Measurements from ENCODE around the gene KREMEN1. TPM values are rescaled to one million over a fixed set of nuclear protein-coding genes. Genes with fewer than 3 reads are reported as not detected.
A peak's percentile ranks its signal among the peaks of the same experiment; 100 is the strongest.

The KREMEN1 gene
- total RNA-seq, 1 donor from 2014 or later, result 5.8 TPM

DNA sequence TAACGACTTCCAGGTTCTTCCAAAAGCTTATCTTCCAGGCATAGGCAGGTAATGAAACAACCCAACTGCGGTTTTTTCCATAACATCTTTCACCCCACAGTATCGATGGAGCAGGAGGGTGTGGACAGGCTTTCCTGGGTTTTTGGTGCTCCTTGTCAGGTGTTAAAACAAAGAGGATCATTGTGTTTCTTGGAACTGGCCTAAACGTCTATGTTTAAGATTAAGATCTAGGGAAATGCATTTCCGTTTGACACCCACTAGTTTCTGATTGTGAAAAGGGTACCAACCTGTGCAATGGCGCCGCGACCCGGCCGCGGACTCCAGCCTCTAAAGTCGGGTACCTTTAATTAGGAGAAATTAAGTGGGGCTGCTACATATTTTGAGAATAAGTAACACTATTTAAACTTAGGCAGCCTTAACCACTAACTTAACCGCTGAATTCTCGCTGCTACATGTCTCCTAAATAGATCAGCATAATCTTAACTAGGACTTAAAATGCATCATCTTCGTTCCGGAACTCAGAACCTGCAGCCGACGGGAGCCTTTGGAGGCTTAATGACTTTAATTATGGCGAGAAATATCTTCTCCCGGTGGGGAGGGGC is 42.7 kb upstream of the KREMEN1 start:
- H3K4me3 ChIP-seq (ENCODE audit: low read depth, low read length), result peak overlapping the region; percentile 34
- TF ChIP-seq, protein P1, sequence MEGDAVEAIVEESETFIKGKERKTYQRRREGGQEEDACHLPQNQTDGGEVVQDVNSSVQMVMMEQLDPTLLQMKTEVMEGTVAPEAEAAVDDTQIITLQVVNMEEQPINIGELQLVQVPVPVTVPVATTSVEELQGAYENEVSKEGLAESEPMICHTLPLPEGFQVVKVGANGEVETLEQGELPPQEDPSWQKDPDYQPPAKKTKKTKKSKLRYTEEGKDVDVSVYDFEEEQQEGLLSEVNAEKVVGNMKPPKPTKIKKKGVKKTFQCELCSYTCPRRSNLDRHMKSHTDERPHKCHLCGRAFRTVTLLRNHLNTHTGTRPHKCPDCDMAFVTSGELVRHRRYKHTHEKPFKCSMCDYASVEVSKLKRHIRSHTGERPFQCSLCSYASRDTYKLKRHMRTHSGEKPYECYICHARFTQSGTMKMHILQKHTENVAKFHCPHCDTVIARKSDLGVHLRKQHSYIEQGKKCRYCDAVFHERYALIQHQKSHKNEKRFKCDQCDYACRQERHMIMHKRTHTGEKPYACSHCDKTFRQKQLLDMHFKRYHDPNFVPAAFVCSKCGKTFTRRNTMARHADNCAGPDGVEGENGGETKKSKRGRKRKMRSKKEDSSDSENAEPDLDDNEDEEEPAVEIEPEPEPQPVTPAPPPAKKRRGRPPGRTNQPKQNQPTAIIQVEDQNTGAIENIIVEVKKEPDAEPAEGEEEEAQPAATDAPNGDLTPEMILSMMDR (IDR thresholded peaks at IDR 0.05; ENCODE audit: insufficient read depth, low read length, severe bottlenecking), result no peak
- H3K36me3 ChIP-seq (ENCODE audit: control insufficient read depth, insufficient read depth, low read length), result no peaks in the 10 kb centered on the region
- H3K27me3 ChIP-seq (ENCODE audit: control insufficient read depth, insufficient read depth, low read length), result no peaks in the 10 kb centered on the region
- no peak for FAIRE-seq
- DNase-seq (ENCODE audit: low read depth), result peak; percentile 42

DNA sequence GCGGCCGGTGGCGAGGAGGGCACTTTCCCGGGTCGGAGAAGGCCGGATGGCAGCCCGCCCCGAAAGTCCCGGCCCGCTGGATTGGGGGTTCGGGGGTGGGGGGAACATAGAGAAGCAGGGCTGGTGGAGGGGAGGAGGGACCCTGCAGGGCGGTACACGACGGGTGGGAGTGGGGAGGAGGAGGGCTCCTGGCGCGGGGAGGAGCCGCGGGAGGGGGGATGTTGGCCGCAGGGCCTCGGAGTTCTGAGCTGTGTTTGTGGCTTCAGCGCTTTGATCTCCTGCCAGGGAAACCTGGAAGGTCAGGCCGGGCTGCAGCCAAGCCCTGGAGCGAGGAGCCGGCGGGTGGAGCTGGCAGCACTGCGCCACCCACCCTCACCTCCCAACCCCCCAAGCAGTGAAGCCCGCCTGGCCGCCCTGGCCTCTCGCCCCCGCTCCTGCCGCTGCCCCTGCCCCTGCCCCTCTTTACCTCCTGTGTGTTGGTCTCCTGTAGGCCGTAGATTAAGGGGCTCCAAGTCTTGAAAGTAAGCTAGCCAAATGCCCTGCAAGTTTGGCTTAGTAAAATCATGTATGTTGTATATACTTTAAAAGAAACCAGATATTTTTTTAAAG is 42.1 kb upstream of the KREMEN1 start:
- TF ChIP-seq, protein P1 (IDR thresholded peaks at IDR 0.05; ENCODE audit: insufficient read depth, low read length, severe bottlenecking), result no peak
- no peaks in the 10 kb centered on the region for H3K27me3 ChIP-seq (ENCODE audit: control insufficient read depth, insufficient read depth, low read length)
- DNase-seq (ENCODE audit: low read depth) (peak; percentile 27), FAIRE-seq (no peak)
- H3K4me3 ChIP-seq (ENCODE audit: low read depth, low read length), result peak overlapping the region; percentile 34
- no peaks in the 10 kb centered on the region for H3K36me3 ChIP-seq (ENCODE audit: control insufficient read depth, insufficient read depth, low read length)

DNA sequence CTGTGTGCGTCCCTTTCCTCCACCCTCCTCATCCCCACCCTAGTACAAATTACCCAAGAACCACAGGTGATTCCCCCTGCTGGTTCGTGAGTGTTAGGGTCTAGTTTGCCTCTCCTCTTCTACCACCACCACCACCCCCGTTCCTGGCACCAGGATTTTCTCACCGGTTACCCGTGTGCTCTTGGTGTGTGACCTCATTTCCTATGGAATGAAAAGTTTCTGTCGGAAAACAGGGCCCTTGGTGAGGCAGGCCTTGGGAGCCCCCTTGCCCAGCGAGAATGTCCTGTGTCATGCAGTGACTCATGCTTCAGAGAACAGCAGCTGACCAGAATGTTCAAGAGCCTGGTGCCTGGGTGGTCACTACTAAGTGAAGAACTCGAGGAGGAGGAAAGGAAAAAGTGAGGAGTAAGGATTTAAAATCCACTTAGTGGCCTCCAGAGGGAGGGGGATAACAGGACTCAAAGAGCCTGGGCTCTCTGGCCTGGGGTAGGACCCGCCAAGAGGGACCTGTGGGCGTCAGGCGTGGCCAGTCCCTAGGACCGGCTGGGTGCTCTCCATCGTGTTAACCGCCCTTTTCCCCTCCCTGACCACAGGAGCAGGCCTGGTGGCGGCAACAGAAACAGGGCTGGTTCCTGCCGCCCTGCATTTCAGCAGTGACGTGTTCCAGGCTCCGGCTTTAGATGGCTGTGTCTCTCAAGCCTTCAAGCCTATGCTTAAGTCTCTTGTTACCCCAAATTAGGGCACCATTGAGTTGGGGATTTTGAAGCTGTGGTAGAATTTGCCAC is 41.4 kb upstream of the KREMEN1 start:
- no peaks in the 10 kb centered on the region for H3K36me3 ChIP-seq (ENCODE audit: control insufficient read depth, insufficient read depth, low read length)
- peak; percentile 70 for DNase-seq (ENCODE audit: low read depth)
- FAIRE-seq, result no peak
- no peak overlapping the region for H3K4me3 ChIP-seq (ENCODE audit: low read depth, low read length)
- H3K27me3 ChIP-seq (ENCODE audit: control insufficient read depth, insufficient read depth, low read length), result no peaks in the 10 kb centered on the region
- TF ChIP-seq, protein P1 (IDR thresholded peaks at IDR 0.05; ENCODE audit: insufficient read depth, low read length, severe bottlenecking), result no peak

DNA sequence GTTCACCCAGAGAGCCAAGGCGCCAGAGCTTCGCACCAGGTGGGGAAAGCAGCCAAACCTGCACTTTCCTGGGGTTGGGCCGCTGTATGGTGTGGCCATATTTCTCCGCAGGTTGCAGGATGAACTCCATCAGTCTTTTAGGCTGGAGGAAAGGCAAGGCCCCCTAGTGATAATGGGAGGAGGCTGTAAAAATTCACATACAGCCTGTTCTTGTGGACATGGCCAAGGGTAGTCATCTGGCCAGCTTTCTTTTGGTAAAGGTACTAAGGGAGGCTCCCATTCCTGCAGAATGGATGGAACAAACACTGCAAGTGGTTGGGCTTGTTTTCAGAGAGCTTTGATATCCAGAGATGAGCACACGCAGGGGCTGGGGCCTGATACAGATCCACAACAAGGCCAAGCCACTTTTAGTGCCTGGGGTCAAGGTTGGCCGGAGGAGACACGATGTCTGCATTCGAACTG is 40.8 kb upstream of the KREMEN1 start:
- DNase-seq (ENCODE audit: low read depth), result no peak
- Histone ChIP-seq H3K27me3 (ENCODE audit: control insufficient read depth, insufficient read depth, low read length) (no peaks in the 10 kb centered on the region), H3K36me3 (ENCODE audit: control insufficient read depth, insufficient read depth, low read length) (no peaks in the 10 kb centered on the region), H3K4me3 (ENCODE audit: low read depth, low read length) (no peak overlapping the region)
- TF ChIP-seq, protein P1 (IDR thresholded peaks at IDR 0.05; ENCODE audit: insufficient read depth, low read length, severe bottlenecking), result no peak
- FAIRE-seq, result no peak

DNA sequence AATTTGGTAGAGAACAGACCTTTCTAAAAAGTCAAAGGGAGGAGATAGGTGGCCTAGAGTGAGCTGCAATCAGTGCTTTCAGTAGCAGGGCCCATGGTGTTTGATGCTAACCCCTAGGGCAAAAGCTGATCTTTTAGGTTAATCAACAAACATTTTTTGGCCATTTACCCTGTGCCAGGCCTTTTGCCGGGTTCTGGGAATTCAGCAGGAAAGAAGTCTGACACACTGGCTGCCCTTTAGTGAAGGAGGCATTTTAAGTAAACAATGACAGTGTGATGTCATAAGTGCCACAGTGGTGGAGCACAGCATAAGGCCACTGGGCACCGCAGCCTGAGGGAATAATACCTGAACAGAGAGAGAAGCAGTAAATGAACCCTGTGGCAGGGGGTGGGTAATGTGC is 40.3 kb upstream of the KREMEN1 start:
- Histone ChIP-seq H3K27me3 (ENCODE audit: control insufficient read depth, insufficient read depth, low read length) (no peaks in the 10 kb centered on the region), H3K4me3 (ENCODE audit: low read depth, low read length) (no peak overlapping the region), H3K36me3 (ENCODE audit: control insufficient read depth, insufficient read depth, low read length) (no peaks in the 10 kb centered on the region)
- TF ChIP-seq, protein P1 (IDR thresholded peaks at IDR 0.05; ENCODE audit: insufficient read depth, low read length, severe bottlenecking), result no peak
- FAIRE-seq, result peak; percentile 43
- peak; percentile 22 for DNase-seq (ENCODE audit: low read depth)

Measured in bronchial epithelial cell (primary cell).